C4-2B (cell line): ENCODE results near the gene RASD1.

ENCODE experiments used
- H3K27ac ChIP-seq: fragments of 450-650 bp; 2 replicates; pipeline ENCODE4 v1.5.1; 2017
- ZFX ChIP-seq: fragments of 450-650 bp; IDR thresholded peaks from 2 replicates; pipeline ENCODE4 v1.6.1; 2017
- TF ChIP-seq, protein P1 (sequence below): fragments of 450-650 bp; conservative IDR thresholded peaks from 2 replicates; pipeline ENCODE4 v1.5.1; 2017; ENCODE audit warnings: mild to moderate bottlenecking

The RASD1 gene

DNA sequence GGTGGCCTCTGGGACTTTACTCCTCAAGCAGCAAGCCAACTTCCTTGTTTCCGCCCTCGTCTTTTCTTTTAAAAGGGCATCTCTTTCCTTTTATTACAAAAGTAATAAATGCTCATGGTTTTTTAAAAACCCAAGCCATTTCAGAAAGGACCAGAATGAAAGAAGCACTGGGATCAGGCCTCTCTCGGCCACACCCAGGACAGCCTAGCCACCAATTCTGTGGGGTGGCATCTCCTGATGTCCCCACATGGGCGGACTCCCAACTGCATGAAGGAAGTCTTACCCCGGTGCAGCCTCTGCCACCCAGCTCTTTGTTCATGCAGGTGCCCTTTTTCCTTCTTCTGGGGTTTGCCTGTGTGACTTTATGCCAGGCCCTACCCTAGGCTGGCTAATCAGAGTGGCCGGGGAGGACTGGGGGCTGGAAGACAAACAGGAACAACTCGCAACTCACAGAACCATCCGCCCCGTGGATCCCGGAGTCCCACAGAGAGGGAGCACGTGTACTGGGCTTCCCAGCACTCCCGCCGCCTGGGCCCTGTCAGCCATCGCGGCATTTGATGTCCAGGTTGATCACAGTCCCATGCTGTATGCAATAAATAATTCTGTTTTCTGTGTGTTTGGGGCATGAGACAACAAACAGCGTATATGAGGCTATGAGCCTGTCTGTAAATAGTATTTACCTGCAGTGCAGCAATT, 2.6 kb upstream of the RASD1 start:
- TF ChIP-seq, protein P1, sequence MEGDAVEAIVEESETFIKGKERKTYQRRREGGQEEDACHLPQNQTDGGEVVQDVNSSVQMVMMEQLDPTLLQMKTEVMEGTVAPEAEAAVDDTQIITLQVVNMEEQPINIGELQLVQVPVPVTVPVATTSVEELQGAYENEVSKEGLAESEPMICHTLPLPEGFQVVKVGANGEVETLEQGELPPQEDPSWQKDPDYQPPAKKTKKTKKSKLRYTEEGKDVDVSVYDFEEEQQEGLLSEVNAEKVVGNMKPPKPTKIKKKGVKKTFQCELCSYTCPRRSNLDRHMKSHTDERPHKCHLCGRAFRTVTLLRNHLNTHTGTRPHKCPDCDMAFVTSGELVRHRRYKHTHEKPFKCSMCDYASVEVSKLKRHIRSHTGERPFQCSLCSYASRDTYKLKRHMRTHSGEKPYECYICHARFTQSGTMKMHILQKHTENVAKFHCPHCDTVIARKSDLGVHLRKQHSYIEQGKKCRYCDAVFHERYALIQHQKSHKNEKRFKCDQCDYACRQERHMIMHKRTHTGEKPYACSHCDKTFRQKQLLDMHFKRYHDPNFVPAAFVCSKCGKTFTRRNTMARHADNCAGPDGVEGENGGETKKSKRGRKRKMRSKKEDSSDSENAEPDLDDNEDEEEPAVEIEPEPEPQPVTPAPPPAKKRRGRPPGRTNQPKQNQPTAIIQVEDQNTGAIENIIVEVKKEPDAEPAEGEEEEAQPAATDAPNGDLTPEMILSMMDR, result no peak
- TF ChIP-seq ZFX, result no peak
- no peak overlapping the region for H3K27ac ChIP-seq

DNA sequence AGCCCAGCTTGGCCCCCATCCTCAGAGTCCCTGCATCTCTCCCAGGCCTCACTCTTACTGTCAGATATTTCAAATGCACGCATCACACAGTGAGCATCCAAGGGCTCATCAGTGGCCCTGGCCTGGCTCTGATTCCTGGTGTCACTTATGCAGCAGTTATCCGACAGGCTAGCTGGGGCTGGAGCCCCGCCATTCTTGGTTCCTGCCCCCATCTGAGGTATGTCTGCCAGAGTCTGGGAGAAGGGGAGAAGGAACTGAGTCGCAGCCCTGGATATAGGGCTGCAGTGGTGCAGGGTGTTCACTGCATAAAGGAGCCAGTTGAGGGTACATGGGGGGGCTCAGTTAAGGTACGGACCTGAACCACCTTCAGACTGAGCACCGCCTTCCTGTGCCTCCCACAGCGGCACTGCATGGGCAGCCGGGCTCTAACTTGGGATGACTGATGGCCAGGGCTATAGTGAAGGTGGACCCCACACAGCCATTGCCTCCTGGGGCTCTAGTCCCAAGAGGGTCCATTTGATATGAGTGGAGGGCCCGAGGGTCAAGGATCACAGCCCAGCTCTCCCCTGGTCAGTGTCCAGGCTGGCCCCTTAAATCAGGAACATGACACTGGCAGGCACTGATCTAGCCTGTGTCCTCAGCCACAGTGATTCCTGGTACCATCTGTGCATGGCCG, 1.8 kb upstream of the RASD1 start:
- no peak overlapping the region for H3K27ac ChIP-seq
- TF ChIP-seq ZFX, result no peak
- TF ChIP-seq, protein P1, result no peak

DNA sequence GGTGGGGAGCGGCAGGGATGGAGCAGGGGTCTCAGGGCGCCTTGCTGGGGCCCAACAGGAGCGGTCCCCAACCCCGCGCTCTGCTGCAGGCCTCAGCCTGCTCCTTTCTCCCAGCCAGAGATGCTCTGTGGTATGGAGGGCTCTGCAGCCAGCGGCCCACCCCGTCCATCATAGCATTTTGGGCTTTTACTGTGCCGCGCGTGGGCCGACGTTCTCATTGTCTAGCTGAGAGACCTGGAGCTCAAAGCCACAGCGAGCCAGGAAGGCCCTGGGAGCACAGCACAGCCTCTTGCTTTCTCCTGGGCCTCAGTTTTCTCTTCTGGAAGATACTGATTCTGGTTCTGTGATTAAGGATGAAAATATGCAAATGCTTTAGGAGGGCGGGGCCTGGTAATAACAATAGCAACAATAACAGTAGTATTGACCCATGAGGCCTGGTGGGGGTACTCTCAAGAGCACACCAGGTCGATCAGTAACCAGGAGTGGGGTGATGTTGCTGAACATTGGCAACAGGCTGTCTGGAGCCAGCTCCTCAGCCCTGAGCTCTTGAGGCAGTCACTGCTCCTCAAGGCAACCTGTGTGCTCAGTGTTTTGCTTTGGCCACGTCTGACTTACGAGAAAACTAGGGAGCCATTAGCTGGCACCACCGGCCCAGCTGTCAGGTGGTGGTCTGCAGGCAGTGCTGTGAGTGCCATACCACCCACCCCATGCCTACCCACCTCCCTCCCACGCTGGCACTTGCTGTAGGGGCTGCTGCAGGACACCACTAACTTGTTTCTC, 1.1 kb upstream of the RASD1 start:
- TF ChIP-seq, protein P1, result no peak; the same call in none of the 2 replicates
- TF ChIP-seq ZFX, result no peak
- H3K27ac ChIP-seq, result peak overlapping the region; percentile 57; the same call in 1 of the 2 replicates

DNA sequence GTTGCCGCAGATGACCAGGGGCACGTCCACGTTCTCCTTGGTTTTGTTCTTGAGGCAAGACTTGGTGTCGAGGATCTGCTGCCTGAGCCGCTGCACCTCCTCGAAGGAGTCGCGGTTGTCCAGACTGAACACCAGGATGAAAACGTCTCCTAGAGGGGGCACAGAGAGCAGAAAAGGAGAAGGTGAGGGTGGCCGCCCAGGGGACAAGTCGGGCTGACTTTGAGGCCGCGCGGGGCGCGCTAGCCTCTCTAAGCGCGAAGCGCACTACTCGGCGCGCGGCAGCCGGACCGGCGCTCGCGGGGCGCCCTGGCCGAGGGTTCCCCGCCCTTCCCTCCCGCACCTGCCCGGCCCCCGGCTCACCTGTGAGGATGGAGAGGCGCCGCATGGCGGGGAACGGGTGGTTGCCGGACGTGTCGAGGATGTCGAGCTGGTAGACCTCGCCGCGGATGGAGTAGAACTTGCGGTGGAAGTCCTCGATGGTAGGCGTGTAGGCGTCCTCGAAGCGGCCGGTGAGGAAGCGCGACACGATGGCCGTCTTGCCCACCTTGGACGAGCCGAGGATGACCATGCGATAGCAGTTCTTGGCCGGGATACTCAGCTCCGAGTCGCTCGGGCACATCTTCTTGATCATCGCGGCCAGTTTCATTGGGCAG, 533 bp downstream of the RASD1 start:
- peak overlapping the region; percentile 57; the same call in 1 of the 2 replicates for H3K27ac ChIP-seq

DNA sequence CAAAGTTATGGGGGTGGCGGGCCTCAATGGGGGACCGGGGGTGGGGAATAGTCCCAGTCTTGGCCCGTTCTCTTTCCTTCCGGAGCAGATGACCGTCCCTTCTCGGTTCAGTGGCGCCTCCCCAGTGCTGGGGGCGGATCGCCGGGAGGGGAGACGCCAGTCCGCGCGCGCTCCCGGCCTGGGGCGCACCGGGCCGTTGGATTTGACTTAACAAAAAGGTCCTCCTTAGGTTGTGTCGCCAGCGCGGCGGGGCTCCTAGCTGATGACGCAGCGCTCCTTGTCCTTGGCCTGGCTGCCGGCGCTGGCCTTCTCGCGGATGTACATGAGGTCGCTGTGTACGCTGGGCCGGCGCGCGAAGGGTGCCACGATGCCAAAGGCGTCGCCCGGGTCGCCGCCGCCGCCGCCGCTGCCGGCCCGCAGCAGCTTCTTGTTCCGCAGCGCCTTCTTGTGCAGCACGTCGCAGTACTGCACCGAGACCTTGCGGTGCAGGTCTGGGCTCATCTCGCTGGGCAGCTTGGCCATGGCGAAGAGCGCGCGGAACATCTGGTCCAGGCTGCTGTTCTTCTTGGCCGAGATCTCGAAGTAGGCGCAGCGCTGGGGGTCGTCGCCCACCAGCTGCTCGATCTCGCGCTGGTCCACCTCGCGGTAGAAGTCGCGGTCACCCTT, 1.2 kb downstream of the RASD1 start:
- no peak for TF ChIP-seq ZFX
- TF ChIP-seq, protein P1, result no peak
- peak overlapping the region; percentile 20; the same call in 1 of the 2 replicates for H3K27ac ChIP-seq

More for the DNA sequence above, 533 bp downstream of the RASD1 start:
- no peak for TF ChIP-seq ZFX
- TF ChIP-seq, protein P1, result no peak

DNA sequence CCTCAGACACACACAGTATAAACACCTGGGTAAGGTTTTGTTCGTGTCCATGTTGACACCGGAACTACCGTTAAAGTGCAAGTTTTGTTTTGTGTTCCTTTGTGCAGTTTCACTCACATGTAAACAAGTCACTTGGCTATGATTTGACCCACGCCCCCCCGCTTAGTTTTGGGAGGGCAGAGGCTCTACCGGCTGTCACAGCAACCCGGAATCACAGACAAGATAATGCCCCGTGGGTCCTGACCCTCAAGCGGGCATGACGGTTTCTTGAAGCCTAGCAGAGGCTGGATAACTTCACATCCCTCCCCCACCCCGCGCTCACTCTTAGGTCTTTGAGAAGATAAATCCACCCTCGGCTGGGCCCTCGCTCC, 1.7 kb downstream of the RASD1 start:
- TF ChIP-seq, protein P1, result no peak
- no peak for TF ChIP-seq ZFX
- H3K27ac ChIP-seq, result peak overlapping the region; percentile 20; the same call in 1 of the 2 replicates
